Aorta (tissue), 5 donors: Measurements from ENCODE around the gene ANKRD23. TPM values are rescaled to one million over a fixed set of nuclear protein-coding genes. Genes with fewer than 3 reads are reported as not detected.
"Not testable (repeated sequence)": the region's sequence is repeated elsewhere in the genome, so short reads cannot be mapped to it uniquely, and the experiment has no call there.

ENCODE experiments used
- ATAC-seq: fragments of 200-7000 bp; cut with Tn5 transposase; one replicate; pipeline ENCODE4 v1.9.1; 2022; ENCODE audit warnings: moderate library complexity; ENCODE audit not compliant: low FRiP score
- DNase-seq, 2 donors: peaks; one replicate each; pipeline ENCODE4 v3.0.0-alpha.2; 2020
- H3K27ac ChIP-seq, 2 donors: one replicate each; pipeline ENCODE4 v1.5.1; 2013; ENCODE audit warnings: low read length in 2 of 2, mild to moderate bottlenecking in 2 of 2, moderate library complexity in 2 of 2, control low read depth in 1 of 2, inconsistent platforms in 1 of 2, low read depth in 1 of 2
- H3K27me3 ChIP-seq, 2 donors: one replicate each; pipeline ENCODE4 v1.6.1; 2013; ENCODE audit warnings: control low read depth in 1 of 2, low read length in 1 of 2, mild to moderate bottlenecking in 1 of 2, moderate library complexity in 1 of 2; ENCODE audit not compliant: insufficient read depth in 2 of 2, control insufficient read depth in 1 of 2
- H3K36me3 ChIP-seq, 2 donors: one replicate each; pipeline ENCODE4 v1.6.1; 2013; ENCODE audit warnings: control low read depth in 1 of 2, low read length in 1 of 2, mild to moderate bottlenecking in 1 of 2; ENCODE audit not compliant: insufficient read depth in 2 of 2, control insufficient read depth in 1 of 2
- H3K4me1 ChIP-seq, 2 donors: one replicate each; pipeline ENCODE4 v1.6.1; 2013; ENCODE audit warnings: low read length in 2 of 2, control low read depth in 1 of 2, mild to moderate bottlenecking in 1 of 2, moderate library complexity in 1 of 2; ENCODE audit not compliant: insufficient read depth in 2 of 2, control insufficient read depth in 1 of 2
- H3K4me3 ChIP-seq, 2 donors: one replicate each; pipeline ENCODE4 v1.5.1; 2013; ENCODE audit warnings: low read length in 2 of 2, control low read depth in 1 of 2, mild to moderate bottlenecking in 1 of 2
- H3K9me3 ChIP-seq: one replicate; pipeline ENCODE4 v1.6.1; 2013; ENCODE audit warnings: mild to moderate bottlenecking, low read length; ENCODE audit not compliant: control insufficient read depth
- WGBS, 2 donors: extraction: QIAGEN DNeasy Blood & Tissue Kit; methylation state at CpG; one replicate each; pipeline ENCODE4 v1.1.7; 2013; 5-methylcytosine and 5-hydroxymethylcytosine counted together
- intact Hi-C, 2 donors: fragments of 100-400 bp; cut with DNase I; formaldehyde crosslinking; loops; one replicate each; pipeline versions ENCODE4 v1.14.2 to v1.15.0; 2022
- polyA plus RNA-seq, 2 donors: library from polyadenylated mRNA; stranded (reverse); fragments of 200-250 nt; gene quantifications; one replicate each; pipeline ENCODE4 v1.2.3, GENCODE V29; 2013
- total RNA-seq, 2 donors: library from RNA; stranded (reverse); fragmentation: NEBNext Ultra II Directional; extraction: Animal tissue kit (Norgen Biotek cat#: 25700); gene quantifications; one replicate each; pipeline ENCODE4 v1.2.1, GENCODE V29; 2021
- donor health status: healthy with polysubstance abuse.
- donor health status: Bipolar disorder and iron deficiency.
- donor health status: DM: no; HTN: no; CAD: no.
- donor health status: DM: no; HTN: no; CAD: no.
- donor health status: DM: yes; HTN: yes; CAD: no.

Gene ANKRD23
- total and polyA plus RNA-seq, 4 donors = 4.6 to 5.4 (median 5.3) TPM; not detected in 1

DNA sequence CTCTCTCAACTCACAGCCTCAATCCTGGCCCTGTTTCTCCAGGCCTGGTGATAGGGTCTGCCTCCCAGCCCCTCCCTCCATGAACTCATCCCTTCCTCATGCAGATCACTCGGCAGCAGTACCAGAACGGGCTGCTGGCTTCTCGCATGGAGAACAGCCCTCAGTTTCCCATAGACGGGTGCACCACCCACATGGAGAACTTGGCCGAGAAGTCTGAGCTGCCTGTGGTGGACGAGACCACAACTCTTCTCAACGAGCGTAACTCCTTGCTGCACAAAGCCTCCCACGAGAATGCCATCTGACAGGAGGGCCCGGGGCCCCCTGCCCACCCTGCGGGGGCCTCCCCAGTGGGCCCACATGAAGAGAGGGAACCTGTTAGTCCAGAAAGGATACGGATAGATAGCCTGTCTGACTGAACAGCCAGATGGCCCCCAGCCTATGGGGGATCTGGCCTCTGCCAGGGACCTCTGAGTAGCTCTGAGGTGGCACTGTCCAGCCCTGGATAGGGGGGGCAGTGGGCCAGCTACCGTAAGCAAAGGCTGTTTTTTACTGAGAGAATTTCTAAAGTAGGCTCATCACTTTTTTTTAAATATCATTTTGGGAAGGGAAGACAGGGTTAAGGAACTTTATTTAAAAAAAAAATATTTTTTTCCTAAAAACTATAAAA lies 34.5 kb downstream of the ANKRD23 start:
- Histone ChIP-seq H3K9me3 (no peaks in the 10 kb centered on the region), H3K27me3 (no peaks in the 10 kb centered on the region), H3K4me3 (no peak overlapping the region), H3K36me3 (peaks cover 0 to 4% of the 10 kb centered on the region in 2 donors), H3K27ac (no peak overlapping the region), H3K4me1 (no peaks in the 10 kb centered on the region)
- intact Hi-C loops = no loop called here
- ATAC-seq (no peak), DNase-seq (no peak)
- 80 to 87% methylated on average over 13 of the region's 13 CpGs for WGBS, 2 donors

DNA sequence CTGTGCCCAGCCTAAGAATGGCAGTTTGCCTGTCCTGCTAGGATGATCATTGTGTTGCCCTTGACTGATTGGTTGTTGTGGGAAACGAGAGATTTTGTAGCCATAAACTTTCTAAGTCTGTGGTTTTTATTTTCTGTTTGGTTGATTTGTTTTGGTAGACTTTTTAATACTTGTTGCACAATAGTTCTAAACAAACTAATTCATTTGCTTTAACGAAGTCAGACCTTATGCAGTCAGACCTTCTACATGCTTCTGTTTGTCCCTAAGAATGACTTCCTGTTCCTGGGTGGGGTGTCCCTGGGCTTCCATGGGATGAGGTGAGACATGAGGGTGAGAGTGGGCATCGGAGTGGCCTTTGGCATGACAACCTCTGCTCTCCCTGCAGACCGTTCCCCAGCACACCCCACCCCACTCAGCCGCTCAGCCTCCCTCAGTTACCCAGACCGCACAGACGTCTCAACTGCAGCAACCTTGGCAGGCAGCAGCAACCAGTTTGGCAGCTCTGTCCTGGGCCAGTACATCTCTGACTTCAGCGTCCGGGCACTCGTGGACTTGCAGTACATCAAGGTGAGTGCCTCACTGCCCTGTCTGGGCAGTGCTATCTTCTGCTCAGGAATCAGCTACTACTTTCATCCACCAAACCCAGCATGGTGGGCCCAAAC lies 35.5 kb downstream of the ANKRD23 start:
- Histone ChIP-seq H3K27ac (no peak overlapping the region), H3K4me3 (no peak overlapping the region), H3K9me3 (no peaks in the 10 kb centered on the region), H3K27me3 (no peaks in the 10 kb centered on the region), H3K36me3 (peaks cover 0 to 4% of the 10 kb centered on the region in 2 donors), H3K4me1 (no peaks in the 10 kb centered on the region)
- peak in 1 of 2 donors; percentile 16 for DNase-seq
- no peak for ATAC-seq
- 68 to 72% methylated on average over 10 of the region's 10 CpGs for WGBS, 2 donors
- intact Hi-C loops = no loop called here

DNA sequence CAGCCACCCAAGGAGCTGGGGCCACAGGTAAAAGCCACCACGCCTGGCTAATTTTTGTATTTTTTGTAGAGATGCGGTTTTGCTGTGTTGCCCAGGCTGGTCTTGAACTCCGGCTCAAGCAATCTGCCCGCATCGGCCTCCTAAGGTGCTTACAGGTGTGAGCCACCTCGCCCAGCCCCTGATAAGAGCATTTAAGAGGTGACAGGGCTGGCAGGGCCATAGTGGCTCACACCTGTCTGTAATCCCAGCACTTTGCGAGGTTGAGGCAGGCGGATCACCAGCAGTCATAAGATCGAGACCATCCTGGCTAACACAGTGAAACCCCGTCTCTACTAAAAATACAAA lies 36.7 kb downstream of the ANKRD23 start:
- Histone ChIP-seq H3K36me3 (peaks cover 0 to 4% of the 10 kb centered on the region in 2 donors), H3K27me3 (no peaks in the 10 kb centered on the region), H3K9me3 (no peaks in the 10 kb centered on the region), H3K4me1 (no peaks in the 10 kb centered on the region), H3K4me3 (no peak overlapping the region), H3K27ac (no peak overlapping the region)
- DNase-seq (peak in 1 of 2 donors; percentile 21), ATAC-seq (no peak)
- intact Hi-C loops = no loop called here
- 96 to 97% methylated on average over 10 of the region's 10 CpGs for WGBS, 2 donors

DNA sequence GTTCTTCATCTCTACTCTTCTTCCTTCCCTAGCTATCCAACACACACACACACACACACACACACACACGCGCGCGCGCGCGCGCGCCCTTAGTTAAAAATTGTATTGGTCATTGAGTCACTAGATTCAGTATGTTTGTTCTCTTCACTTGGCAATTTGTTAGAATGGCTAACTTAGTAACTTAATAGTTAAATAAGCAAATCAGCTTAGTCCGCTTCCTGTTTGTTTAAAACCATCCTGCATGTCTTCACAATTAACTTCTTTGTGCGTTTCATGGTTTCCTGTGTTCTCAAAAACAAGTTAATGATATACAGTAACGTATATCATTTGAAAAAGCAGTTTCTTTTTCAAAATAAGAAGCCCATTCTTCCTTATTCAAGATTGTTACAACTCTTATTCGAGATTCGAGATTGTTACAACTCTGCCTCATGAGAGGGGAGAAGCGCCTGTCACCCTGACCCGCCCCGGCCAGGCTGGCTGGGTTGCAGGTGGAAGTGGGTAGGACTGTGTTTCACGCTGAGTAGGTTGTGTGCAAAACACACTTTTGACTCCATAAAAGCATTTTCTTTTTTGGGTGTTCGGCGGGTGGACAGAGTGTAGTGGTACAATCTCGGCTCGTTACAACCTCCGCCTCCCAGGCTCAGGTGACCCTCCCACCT lies 37.2 kb downstream of the ANKRD23 start:
- Histone ChIP-seq H3K4me1 (no peaks in the 10 kb centered on the region), H3K27me3 (no peaks in the 10 kb centered on the region), H3K4me3 (no peak overlapping the region), H3K9me3 (no peaks in the 10 kb centered on the region), H3K27ac (no peak overlapping the region), H3K36me3 (peaks cover 0 to 4% of the 10 kb centered on the region in 2 donors)
- ATAC-seq = no peak
- WGBS, 2 donors = 94 to 96% methylated on average over 23 of the region's 23 CpGs
- peak; percentile 26 to 47 for DNase-seq
- intact Hi-C loops = no loop called here

DNA sequence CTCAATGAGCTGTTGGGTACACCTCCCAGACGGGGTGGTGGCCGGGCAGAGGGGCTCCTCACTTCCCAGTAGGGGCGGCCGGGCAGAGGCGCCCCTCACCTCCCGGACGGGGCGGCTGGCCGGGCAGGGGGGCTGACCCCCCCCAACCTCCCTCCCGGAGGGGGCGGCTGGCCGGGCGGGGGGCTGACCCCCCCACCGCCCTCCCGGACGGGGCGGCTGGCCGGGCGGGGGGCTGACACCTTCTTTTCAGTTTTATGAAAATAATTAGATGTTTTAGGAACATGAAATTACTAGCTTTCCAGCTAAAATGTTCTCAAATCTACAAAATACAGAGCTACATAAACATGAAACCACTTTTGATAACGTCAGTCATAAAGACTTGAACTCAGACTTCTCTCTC lies 37.9 kb downstream of the ANKRD23 start:
- 90% methylated on average over 15 to 17 of the region's 20 CpGs for WGBS, 2 donors
- ATAC-seq, H3K4me3 ChIP-seq, H3K4me1 ChIP-seq, intact Hi-C loops, H3K36me3 ChIP-seq, H3K9me3 ChIP-seq, H3K27me3 ChIP-seq, H3K27ac ChIP-seq: not testable (repeated sequence)
- DNase-seq = peak in 1 of 2 donors; percentile 42

DNA sequence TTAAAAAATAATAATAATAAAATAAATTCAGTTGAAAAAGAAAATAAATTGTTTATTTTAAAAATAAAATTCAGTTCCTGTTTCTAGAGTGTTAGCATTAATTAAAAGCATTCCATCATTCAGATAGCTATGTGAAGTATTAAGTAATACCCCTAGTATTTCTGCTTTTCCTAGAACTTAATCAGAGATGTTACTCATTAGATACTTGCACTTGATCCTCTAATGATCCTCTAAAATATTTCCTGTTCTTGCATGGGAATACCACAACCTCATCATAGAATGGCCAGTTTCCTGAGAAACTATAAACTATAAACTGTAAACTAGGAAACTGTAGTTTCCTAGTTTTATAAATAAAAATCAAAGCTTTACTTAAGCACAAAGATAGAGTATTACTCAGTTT lies 38.8 kb downstream of the ANKRD23 start:
- DNase-seq (no peak), ATAC-seq (no peak)
- Histone ChIP-seq H3K4me3 (no peak overlapping the region), H3K9me3 (no peaks in the 10 kb centered on the region), H3K36me3 (peaks cover 0 to 4% of the 10 kb centered on the region in 2 donors), H3K4me1 (no peaks in the 10 kb centered on the region), H3K27ac (no peak overlapping the region), H3K27me3 (no peaks in the 10 kb centered on the region)
- intact Hi-C loops = loop anchor here in 1 of 2 donors (5.0 kb wide), 1 partner anchor 43 kb away; the partner anchor contains the start of gene CNNM4

DNA sequence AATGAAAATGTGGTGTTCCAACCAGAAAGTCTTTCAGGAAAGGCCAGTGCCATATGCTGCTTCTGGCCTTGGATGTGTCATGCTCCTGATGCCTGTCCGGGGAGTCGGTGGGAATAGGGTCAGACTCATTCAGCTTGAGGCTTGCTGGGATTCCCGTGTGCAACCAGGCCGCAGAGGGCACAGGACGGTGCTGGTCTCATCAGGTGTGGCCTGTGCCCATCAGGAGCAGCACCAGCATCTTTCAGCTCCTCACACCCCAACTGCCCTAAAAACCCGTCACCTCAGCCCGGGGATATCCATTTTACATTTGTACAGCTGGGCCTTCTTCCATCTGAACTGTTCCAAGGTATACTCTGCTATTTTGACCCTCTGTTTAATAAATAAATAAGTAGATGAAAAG lies 41.1 kb downstream of the ANKRD23 start:
- H3K27ac ChIP-seq = no peak overlapping the region
- no peaks in the 10 kb centered on the region for H3K4me1 ChIP-seq
- peaks cover 0 to 4% of the 10 kb centered on the region in 2 donors for H3K36me3 ChIP-seq
- H3K4me3 ChIP-seq = no peak overlapping the region
- H3K9me3 ChIP-seq = no peaks in the 10 kb centered on the region
- ATAC-seq (no peak), DNase-seq (peak in 1 of 2 donors; percentile 44)
- H3K27me3 ChIP-seq = no peaks in the 10 kb centered on the region
- WGBS, 2 donors = 90 to 92% methylated on average over 7 of the region's 7 CpGs
- intact Hi-C loops = loop anchor here in 1 of 2 donors (5.0 kb wide), 1 partner anchor 40 kb away; the partner anchor contains the start of gene CNNM4

DNA sequence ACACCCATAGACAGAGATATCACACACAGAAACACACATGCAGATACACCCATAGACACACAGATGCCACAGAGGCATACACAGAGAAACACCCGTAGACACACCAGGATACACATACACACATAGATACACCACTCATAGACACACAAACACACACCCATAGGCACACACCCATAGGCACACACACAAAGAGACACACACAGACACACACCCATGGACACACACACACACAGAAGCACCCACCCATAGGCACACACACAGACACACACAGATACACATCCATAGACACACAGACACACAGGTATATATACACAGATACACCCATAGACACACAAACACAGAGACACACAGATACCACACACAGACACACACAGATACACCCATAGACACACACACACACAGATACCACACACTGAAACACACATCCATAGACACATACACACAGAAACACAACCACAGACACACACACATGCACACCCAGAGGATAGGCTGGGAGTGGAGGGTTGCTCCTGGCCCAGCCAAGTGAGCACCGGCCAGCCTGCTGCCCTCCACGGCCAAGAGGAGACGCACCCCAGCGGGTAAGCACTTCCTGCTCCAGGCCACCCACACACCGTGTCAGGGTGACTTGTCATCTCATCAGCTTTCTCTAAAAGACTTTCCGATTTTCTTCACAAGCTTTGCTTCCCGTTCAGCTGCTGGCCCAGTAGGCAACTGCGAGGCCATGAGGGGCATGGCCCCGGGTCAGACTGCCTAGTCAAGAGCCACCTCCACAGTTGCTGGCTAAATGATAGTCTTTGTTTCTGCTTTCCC lies 41.8 kb downstream of the ANKRD23 start:
- no peaks in the 10 kb centered on the region for H3K4me1 ChIP-seq
- no peaks in the 10 kb centered on the region for H3K27me3 ChIP-seq
- no peaks in the 10 kb centered on the region for H3K9me3 ChIP-seq
- WGBS, 2 donors = 84% methylated on average over 10 of the region's 10 CpGs
- no peak for ATAC-seq
- intact Hi-C loops = loop anchor here in 1 of 2 donors (5.0 kb wide), 1 partner anchor 40 kb away; the partner anchor contains the start of gene CNNM4
- H3K27ac ChIP-seq = no peak overlapping the region
- H3K4me3 ChIP-seq = no peak overlapping the region
- peaks cover 0 to 6% of the 10 kb centered on the region in 2 donors for H3K36me3 ChIP-seq
- DNase-seq = peak in 1 of 2 donors; percentile 55
